ENCODE measurements around the gene ICE2.

Gene ICE2

GRCh38 chr15:60486742-60487141 is 7.8 kb upstream of the ICE2 start:
- DNase-seq = no peak

- no peak for DNase-seq
These were observed 6.6 kb upstream of the ICE2 start for GRCh38 chr15:60485365-60486055.

- DNase-seq = no peak
These were observed 4.1 kb upstream of the ICE2 start for GRCh38 chr15:60483042-60483441.

GRCh38 chr15:60480888-60481287 is 1.9 kb upstream of the ICE2 start:
- DNase-seq = no peak

GRCh38 chr15:60480149-60480548 is 1.2 kb upstream of the ICE2 start:
- DNase-seq = no peak

- no peak for DNase-seq
These were observed 594 bp upstream of the ICE2 start for GRCh38 chr15:60479361-60480110.

GRCh38 chr15:60477916-60478565 is 901 bp downstream of the ICE2 start:
- DNase-seq = no peak

GRCh38 chr15:60477164-60477563 is 1.8 kb downstream of the ICE2 start:
- DNase-seq = no peak

- DNase-seq = no peak
These were observed 2.2 kb downstream of the ICE2 start for GRCh38 chr15:60476713-60477112.

- DNase-seq = no peak
These were observed 5.8 kb downstream of the ICE2 start for GRCh38 chr15:60473135-60473534.

GRCh38 chr15:60471314-60471713 is 7.6 kb downstream of the ICE2 start:
- DNase-seq = no peak

GRCh38 chr15:60469893-60470641 is 8.9 kb downstream of the ICE2 start:
- DNase-seq = no peak

GRCh38 chr15:60464836-60465630 is 13.9 kb downstream of the ICE2 start:
- no peak for DNase-seq

GRCh38 chr15:60462027-60462426 is 16.9 kb downstream of the ICE2 start:
- DNase-seq = no peak

- no peak for DNase-seq
These were observed 18.0 kb downstream of the ICE2 start for GRCh38 chr15:60460931-60461330.

- DNase-seq = no peak
These were observed 20.2 kb downstream of the ICE2 start for GRCh38 chr15:60458721-60459120.

- DNase-seq = no peak
These were observed 21.0 kb downstream of the ICE2 start for GRCh38 chr15:60457985-60458384.

- DNase-seq = no peak
These were observed 24.1 kb downstream of the ICE2 start for GRCh38 chr15:60454824-60455223.

- no peak for DNase-seq
These were observed 30.1 kb downstream of the ICE2 start for GRCh38 chr15:60448668-60449360.

- DNase-seq = no peak
These were observed 34.5 kb downstream of the ICE2 start for GRCh38 chr15:60444289-60444912.

- DNase-seq = no peak
These were observed 36.2 kb downstream of the ICE2 start for GRCh38 chr15:60442763-60443162.
